Activated CD4-positive, alpha-beta T cell treated with anti-CD3 and anti-CD28 coated beads, Interleukin-2, amount 50 U/mL, for 16 hours (primary cell): Measurements from ENCODE around the gene EIF4EBP3.
"Not testable (repeated sequence)": the region's sequence is repeated elsewhere in the genome, so short reads cannot be mapped to it uniquely, and the experiment has no call there.

Source experiments
- DNase-seq: peaks from one replicate; pipeline ENCODE4 v3.0.0-alpha.2; 2020

Gene EIF4EBP3

GRCh38 chr5:140588311-140589070 lies 41.0 kb downstream of the EIF4EBP3 start:
- DNase-seq, result no peak

- no peak for DNase-seq
Observed at GRCh38 chr5:140590861-140591260, 43.4 kb downstream of the EIF4EBP3 start.

- DNase-seq, result no peak
Observed at GRCh38 chr5:140591747-140592372, 44.4 kb downstream of the EIF4EBP3 start.

GRCh38 chr5:140593070-140593469 lies 45.6 kb downstream of the EIF4EBP3 start:
- not testable (repeated sequence) for DNase-seq

GRCh38 chr5:140594169-140594568 lies 46.7 kb downstream of the EIF4EBP3 start:
- no peak for DNase-seq

GRCh38 chr5:140595538-140596300 lies 48.3 kb downstream of the EIF4EBP3 start:
- no peak for DNase-seq

GRCh38 chr5:140596321-140596741 lies 48.9 kb downstream of the EIF4EBP3 start:
- no peak for DNase-seq

- DNase-seq, result no peak
Observed at GRCh38 chr5:140598836-140599235, 51.4 kb downstream of the EIF4EBP3 start.
